Measurements from ENCODE around the gene SMARCB1.

Gene SMARCB1

DNA sequence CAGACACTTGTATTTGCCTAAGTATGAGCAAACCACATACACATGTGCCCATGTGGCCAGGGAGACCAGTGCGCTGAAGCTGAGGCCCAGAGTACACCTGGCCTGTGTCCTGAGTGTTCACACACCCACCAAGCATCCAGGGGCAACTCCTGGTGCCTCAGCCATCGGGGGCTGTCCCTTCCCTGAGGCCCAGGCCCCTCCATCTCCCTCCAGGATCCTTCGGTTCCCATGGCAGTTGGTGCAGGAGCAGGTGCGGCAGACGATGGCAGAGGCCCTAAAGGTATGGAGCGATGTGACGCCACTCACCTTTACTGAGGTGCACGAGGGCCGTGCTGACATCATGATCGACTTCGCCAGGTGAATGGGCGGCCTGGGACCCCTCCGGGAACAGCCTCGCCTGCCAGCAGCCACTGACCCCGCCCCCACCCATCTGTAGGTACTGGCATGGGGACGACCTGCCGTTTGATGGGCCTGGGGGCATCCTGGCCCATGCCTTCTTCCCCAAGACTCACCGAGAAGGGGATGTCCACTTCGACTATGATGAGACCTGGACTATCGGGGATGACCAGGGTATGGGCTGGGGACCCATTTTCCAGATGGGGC is 6.5 kb upstream of the SMARCB1 start:
- DNase-seq (ENCODE audit: low spot score) = no peak

DNA sequence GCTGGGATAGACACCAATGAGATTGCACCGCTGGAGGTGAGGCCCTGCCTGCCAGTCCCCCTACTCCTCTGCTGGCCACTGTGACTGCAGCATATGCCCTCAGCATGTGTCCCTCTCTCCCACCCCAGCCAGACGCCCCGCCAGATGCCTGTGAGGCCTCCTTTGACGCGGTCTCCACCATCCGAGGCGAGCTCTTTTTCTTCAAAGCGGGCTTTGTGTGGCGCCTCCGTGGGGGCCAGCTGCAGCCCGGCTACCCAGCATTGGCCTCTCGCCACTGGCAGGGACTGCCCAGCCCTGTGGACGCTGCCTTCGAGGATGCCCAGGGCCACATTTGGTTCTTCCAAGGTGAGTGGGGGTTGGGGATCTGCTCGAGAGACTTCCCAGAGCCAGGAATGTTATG is 5.7 kb upstream of the SMARCB1 start:
- DNase-seq (ENCODE audit: low spot score) = peak; percentile 93

DNA sequence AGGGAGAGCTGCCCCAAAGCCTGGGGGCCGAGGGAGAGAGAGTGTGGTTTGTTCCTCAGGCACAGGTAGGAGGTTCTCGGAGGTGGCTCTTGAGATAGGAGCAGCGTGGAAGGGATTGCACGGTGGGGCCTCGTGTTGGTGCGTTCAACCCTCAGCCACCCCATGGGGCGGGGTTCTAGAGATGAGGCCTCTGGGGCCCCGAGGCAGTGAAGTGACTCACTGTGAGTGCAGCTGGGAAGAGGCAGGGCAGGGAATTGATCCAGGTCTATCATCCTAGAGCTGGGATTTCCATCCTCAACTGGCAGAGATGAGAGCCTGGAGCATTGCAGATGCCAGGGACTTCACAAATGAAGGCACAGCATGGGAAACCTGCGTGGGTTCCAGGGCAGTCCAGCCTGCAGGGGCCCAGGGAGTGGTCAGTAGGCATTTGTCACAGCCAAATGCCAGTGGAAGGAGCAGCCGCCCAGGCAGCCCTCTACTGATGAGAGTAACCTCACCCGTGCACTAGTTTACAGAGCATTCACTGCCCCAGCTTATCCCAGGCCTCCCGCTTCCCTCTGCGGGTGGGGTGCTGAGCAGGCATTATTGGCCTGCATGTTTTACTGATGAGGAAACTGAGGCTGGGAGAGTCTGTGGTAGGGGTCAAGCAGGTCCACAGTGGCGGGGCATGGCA is 5.1 kb upstream of the SMARCB1 start:
- DNase-seq (ENCODE audit: low spot score) = peak; percentile 33

DNA sequence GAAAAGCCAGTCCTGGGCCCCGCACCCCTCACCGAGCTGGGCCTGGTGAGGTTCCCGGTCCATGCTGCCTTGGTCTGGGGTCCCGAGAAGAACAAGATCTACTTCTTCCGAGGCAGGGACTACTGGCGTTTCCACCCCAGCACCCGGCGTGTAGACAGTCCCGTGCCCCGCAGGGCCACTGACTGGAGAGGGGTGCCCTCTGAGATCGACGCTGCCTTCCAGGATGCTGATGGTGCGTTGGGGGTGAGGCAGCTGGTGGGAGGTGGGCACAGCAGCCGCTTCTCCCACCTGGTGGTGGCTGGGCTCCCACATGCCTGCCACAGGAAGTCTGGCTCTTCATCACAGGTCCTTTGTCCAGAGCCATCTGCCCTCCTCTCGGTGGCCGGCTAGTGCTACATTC is 4.5 kb upstream of the SMARCB1 start:
- DNase-seq (ENCODE audit: low spot score) = no peak

DNA sequence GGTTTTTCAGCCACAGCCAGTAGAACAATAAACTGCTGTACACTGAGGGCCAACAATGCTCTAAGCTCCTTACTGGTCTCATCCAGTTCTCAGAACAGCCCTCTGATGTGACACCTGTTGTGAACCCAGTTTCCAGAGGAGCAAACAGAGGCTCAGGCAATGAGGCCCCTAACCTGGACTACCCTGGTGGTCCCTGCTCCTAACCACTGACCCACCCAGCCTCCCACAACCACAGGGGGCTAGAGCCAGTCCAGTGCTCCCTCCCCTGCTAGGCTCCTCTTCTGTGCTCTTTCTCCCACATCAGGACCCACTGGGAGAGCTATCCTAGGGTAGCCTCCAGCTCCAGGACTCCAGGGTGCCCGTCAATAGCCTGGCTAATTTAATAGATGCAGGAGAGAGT is 4.1 kb upstream of the SMARCB1 start:
- no peak for DNase-seq (ENCODE audit: low spot score)

DNA sequence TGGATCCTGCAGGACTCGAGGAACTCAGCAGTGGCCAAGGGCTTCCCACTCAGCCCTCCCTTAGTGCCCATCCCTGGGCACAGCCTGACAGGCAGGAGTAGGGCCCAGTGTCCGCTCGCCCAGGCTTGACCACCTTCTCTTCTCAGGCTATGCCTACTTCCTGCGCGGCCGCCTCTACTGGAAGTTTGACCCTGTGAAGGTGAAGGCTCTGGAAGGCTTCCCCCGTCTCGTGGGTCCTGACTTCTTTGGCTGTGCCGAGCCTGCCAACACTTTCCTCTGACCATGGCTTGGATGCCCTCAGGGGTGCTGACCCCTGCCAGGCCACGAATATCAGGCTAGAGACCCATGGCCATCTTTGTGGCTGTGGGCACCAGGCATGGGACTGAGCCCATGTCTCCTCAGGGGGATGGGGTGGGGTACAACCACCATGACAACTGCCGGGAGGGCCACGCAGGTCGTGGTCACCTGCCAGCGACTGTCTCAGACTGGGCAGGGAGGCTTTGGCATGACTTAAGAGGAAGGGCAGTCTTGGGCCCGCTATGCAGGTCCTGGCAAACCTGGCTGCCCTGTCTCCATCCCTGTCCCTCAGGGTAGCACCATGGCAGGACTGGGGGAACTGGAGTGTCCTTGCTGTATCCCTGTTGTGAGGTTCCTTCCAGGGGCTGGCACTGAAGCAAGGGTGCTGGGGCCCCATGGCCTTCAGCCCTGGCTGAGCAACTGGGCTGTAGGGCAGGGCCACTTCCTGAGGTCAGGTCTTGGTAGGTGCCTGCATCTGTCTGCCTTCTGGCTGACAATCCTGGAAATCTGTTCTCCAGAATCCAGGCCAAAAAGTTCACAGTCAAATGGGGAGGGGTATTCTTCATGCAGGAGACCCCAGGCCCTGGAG is 3.3 kb upstream of the SMARCB1 start:
- DNase-seq (ENCODE audit: low spot score) = no peak

DNA sequence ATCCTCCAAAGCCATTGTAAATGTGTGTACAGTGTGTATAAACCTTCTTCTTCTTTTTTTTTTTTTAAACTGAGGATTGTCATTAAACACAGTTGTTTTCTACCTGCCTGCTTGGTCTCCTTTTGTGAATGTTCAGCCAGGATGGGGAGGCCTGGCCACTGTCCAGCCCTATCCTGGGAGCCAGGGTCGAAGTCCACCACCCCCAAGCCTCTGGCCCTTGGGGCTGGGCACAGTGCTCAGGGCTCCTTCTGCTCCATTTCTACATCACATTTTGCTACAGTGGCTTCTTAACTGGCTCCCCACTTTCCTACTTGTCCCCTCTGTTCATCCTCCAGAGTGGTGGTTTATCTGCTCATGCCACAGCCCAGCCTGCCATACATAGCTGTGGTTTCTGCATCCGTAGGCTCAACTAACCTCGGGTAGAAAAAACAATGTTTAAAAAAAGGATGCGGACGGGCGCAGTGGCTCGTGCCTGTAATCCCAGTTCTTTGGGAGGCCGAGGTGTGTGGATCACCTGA is 2.5 kb upstream of the SMARCB1 start:
- no peak for DNase-seq (ENCODE audit: low spot score)

DNA sequence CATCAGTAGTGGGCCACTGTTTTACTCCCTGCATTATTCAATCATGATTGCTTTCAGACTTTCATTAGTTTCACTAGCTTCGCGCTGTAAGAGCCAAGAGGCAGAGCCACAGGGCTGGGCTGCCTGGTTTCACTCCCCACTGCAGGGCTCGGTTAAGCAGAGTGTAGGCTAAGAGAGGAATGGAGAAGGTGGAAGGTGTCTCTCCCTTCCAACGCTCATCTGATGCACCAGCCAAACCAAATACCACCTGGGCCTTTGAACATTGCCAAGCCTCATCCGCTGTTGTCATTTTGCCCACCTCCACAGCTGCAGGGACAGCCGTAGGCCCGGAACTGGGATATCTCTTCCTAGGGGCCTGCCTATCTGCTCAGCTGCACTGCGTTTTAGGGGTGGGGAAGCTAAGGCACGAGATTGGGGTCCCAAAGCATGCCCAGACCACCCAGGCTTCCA is 480 bp upstream of the SMARCB1 start:
- no peak for DNase-seq (ENCODE audit: low spot score)

DNA sequence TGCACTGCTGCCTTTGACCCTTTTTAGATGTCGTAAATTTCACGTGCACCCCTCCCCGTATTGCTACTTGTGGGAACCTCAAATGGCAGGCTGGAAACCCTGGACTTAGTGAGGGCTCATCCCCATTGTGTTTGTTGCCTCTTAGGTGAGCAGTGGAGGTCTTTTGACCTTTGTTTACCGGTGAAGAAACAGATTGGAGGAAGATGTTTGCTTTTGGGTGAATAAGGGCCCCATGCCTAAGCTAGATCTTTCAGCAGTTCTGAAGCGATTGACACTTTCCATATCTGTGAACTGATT is 782 bp downstream of the SMARCB1 start:
- DNase-seq (ENCODE audit: low spot score) = no peak

DNA sequence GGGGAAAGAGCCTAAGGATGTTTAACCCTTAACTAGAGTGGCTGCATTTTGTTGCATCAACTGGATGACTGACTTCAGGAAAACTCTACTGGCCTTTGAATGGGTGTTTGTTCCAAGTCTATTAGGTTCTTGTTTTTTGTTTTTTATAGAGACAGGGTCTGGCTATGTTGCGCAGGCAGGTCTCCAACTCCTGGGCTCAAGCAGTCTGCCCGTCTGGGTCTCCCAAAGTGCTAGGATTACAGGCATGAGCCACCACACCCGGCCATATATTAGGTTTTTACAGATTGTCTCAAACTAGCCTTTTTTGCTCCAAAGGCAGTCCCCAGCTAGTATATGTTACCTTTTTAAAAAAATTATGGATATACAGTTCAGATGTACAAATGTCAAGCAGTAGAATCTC is 1.1 kb downstream of the SMARCB1 start:
- DNase-seq (ENCODE audit: low spot score) = no peak

DNA sequence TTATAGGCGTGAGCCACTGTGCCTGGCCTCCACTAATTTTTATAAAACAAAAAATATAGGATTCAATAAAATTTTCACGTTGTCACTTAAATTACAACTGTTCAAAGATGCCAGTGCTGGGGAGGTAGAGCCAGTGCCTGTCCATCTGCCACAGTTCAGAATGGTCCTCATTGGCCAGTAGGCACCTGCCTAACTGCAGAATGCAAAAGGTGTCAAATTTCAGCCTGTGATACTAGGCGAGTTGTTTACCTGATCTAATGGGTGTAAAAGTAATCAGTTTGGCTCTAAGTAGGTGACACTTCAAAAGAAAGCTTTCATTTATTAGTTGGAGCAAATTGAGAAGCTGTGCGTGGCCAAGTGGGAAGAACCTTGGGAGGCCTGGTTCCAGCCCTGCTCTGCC is 2.4 kb downstream of the SMARCB1 start:
- DNase-seq (ENCODE audit: low spot score) = no peak

DNA sequence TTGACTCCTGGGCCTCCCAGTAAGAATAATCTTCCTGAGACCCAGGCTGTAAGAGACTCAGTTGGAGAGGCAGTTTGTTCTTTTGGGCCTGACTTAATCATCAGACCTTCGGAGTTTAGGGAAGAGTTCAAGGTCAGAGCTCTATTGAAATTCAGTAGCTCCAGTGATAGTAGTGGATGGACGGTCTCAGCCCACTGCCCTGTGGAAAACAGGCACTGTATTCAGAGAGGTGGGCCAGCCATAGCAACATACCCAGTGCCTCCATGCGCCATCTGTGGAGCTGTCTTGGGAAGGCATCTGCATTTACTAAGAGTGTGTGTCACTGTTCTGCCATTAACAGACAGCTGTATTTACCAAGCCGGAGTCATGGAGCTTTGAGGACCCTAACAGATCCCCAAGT is 2.9 kb downstream of the SMARCB1 start:
- DNase-seq (ENCODE audit: low spot score) = peak; percentile 51

DNA sequence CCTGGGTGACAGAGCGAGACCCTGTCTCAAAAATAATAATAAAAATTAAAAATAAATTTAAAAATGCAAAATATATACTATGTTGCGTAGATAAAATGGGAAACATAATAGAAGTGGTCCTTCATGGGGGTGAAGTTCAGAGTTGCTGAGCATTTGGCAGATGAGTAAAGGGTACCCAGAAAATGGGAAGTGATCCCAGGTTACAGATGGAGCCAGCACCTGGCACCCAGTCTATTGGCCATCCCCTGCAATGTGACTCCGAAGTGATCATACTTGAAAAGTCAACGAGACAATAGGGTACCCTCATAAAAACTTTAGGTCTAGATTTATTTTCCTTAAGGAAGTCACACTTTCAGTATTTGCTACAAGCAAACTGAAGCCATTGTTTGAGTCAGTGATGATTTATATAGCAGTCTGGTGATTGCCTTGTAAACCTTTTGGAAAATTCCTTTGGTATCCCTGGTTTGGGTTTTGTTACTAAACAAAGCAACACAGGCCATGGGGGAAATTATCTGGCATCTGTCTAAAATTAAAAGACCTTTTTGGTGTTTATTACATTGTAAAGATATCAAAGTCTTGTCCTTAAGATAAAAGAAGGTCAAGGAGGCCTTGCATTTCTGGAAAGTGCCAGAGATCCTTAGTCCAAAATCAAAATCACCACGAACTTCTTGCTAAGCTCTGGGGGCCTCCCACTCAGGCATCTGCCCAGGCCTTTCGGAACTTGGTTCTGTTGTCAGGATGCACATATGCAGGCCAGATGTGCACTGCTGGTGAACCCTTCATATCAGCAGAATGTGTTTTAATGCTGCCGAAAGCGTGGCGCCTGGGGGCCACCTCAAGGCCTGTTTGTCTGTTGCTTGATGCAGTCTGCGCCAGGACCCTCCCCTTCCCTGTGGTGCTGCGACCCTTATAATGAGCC is 4.3 kb downstream of the SMARCB1 start:
- no peak for DNase-seq (ENCODE audit: low spot score)

DNA sequence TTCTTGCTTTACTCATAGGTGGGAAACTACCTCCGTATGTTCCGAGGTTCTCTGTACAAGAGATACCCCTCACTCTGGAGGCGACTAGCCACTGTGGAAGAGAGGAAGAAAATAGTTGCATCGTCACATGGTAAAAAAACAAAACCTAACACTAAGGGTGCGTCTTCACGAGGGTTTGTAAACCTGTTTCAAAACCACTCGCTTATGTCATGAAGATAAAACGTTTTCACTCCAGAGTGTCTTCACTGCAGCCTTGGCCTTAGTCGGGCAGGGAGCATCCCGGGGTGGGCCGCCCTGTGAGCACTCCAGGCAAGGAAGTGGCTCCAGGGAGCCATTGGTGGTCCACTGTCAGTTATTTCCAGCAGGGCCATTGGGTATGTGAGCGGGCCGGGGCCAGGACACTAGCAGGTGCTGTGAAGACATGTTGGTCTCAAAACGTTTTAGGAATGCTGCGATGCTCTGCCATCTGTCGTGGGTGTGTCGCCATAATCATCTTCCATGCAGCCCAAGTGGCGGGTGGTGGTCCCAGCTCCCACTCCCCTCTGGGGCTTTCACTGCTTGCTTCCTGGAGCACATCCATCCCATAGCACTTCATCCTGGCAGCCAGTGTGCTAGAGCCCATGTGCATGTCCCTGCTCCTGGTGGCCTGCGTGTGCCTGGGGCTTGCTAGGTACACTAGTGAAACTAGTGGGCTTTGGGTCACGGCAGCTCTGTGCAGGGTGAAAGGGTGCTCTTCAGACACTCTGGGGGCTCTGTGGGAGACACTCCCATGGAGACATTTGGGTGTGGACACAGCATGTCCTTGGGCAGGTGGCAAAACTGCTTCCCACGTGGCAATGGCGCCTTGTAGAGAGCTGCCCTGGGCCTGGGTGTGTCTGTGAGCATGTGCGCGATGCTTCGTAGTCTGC is 5.2 kb downstream of the SMARCB1 start:
- DNase-seq (ENCODE audit: low spot score) = no peak

DNA sequence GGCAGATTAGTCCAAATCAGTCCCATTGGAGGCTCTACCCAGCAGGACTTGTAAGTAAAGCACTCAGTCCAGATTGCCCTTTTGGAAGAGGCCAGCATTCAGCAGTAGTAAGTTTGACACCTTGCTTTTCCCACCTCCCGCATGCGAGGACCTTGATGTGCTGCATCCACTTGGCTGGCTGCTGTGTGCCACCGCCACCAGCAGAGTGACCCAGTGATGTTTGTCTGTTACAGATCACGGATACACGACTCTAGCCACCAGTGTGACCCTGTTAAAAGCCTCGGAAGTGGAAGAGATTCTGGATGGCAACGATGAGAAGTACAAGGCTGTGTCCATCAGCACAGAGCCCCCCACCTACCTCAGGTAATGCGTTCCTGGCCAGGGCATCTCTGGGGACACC is 6.6 kb downstream of the SMARCB1 start:
- DNase-seq (ENCODE audit: low spot score) = no peak

DNA sequence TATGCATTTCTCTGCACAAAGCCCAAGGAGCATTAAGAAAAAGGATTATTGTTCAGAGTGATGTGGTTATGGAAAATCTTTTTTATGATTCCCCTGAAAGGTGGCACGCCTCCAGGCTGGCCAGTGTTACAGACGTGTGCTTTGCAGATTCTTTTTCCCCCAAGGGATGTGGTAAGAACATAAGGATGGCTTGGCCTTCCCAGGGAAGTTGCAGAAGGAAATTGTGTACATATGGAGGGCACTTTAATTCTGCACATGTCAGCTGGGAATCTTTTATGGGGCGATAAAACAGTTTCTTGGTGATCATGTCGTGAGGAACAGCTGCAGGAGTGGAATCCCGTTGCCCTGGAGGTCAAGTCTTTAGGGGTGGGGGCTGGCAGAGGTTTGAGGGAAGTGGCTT is 9.7 kb downstream of the SMARCB1 start:
- DNase-seq (ENCODE audit: low spot score) = no peak

DNA sequence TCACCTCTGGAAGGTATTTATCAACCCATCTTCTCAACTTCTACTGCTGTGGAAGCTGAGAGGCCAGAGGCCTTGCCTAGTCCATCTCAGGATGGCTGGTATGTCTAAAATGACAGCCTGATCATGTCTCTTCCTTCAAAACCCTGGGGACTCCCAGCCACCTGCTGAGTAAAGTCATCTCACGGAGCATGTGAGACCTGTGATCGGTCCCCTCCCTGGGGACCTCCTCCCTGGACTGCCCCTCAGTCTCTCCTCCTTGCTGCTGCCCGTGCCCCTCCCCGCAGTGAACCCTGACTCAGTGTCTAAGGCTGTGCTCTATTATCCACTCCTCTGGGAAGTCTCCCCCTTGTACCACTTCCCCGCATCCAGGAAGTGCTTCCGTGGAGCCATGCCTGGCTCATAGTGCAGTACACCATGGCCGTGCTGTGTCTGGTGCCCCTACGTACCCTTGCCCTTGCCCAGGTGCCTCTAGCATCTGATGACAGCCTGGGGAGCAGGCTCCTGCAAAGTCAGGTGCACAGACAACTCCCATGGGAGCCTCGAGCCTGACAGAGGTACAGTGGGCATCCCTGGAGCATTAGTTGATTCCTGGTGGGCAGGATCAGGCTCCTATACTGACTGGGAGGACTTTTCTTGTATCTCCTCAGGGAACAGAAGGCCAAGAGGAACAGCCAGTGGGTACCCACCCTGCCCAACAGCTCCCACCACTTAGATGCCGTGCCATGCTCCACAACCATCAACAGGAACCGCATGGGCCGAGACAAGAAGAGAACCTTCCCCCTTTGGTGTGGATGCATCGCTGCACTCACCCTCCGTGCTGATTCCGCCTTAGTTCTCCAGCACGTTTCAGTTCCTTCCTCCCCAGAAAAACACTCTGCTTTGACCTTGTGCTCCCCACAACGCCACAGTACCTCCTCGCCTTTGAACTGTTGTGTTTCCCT is 13.8 kb downstream of the SMARCB1 start:
- DNase-seq (ENCODE audit: low spot score) = no peak

DNA sequence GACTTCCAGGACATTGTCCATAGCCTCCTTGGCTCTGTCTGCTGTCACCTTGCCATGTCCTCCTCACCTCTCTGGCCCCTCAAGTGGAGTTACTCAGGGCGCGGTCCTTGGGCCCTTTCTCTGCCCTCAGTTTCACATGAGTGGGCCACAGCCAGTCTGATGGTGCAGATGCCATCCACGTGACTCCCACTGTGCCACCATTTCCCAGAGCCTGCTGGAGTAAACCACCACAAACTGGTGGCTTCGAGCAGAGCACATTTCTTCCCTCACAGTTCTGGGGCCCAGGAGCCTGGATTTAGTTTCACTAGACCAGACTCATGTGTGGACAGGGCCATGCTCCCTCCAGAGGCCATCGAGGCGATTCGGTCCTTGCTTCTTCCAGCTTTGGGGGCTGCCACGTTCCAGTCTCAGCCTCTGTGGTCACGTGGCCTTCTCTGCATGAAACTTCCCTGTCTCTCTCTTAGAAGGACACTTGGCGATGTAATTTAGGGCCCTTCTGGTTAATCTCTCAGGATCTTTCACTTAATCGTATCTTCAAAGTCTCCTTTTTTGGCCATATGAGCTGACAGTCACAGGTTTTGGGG is 14.6 kb downstream of the SMARCB1 start:
- no peak for DNase-seq (ENCODE audit: low spot score)

DNA sequence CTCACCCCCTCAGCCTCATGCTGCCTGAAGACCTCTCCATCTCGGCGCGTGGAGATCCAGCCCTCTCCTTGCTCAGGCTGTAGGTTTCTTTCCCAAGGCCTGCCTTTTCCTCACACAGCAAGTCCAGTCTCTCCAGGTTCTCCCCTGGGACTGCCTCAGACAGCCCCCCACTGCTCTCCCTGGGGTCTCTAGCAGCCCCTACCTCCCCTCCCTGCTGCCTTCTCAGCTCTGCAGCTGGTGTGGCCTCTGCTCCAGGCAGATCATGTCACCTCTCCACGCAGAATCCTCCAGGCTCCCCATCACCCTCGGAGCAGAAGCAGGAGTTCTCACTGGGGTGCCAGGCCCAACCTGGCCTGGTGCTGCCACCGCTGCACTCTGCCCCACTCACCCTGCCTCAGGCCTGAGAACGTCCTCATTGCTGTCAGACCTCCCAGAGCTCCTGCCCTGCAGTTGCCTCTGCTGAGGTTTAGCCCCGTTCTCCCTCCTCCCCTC is 15.2 kb downstream of the SMARCB1 start:
- DNase-seq (ENCODE audit: low spot score) = no peak

All from pons (tissue), 1 donor.